ENCODE measurements around the gene CAP2. TPM values are rescaled to one million over a fixed set of nuclear protein-coding genes. Genes with fewer than 3 reads are reported as not detected.
"Not testable (repeated sequence)": the region's sequence is repeated elsewhere in the genome, so short reads cannot be mapped to it uniquely, and the experiment has no call there.

The CAP2 gene
- total RNA-seq, 1 donor from 2014 or later: 15.5 TPM

DNA sequence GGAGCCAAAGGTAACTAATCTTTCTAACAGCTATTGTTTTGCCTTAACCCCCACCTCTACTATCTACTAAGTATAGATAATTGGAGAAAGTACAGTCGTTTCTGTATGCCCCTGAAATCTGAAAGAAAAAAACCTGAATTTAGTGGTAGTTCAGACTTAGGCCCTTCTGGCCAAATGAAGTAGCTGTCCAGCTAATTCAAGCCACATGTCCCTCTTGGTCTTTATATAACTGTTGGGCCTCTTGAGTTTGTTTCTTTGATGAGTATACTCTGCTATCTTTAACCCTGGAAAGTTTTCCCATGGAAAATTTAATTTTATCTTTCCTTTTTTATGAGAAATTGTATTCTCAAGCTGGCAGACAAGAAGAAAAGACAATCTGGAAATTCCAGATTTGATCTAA, 133.7 kb downstream of the CAP2 start:
- Mint-ChIP-seq H3K4me1 (ENCODE audit: low read depth) (no peaks in the 10 kb centered on the region), H3K36me3 (ENCODE audit: insufficient read depth) (peaks cover 8% of the 10 kb centered on the region), H3K27me3 (no peaks in the 10 kb centered on the region), H3K27ac (no peak overlapping the region), H3K9me3 (ENCODE audit: low read depth) (no peaks in the 10 kb centered on the region), H3K4me3 (ENCODE audit: low read depth) (no peak overlapping the region)
- TF ChIP-seq, protein P1, sequence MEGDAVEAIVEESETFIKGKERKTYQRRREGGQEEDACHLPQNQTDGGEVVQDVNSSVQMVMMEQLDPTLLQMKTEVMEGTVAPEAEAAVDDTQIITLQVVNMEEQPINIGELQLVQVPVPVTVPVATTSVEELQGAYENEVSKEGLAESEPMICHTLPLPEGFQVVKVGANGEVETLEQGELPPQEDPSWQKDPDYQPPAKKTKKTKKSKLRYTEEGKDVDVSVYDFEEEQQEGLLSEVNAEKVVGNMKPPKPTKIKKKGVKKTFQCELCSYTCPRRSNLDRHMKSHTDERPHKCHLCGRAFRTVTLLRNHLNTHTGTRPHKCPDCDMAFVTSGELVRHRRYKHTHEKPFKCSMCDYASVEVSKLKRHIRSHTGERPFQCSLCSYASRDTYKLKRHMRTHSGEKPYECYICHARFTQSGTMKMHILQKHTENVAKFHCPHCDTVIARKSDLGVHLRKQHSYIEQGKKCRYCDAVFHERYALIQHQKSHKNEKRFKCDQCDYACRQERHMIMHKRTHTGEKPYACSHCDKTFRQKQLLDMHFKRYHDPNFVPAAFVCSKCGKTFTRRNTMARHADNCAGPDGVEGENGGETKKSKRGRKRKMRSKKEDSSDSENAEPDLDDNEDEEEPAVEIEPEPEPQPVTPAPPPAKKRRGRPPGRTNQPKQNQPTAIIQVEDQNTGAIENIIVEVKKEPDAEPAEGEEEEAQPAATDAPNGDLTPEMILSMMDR (IDR thresholded peaks at IDR 0.05; ENCODE audit: unreplicated experiment): no peak
- no peak for DNase-seq (ENCODE audit: low spot score, unreplicated experiment)

DNA sequence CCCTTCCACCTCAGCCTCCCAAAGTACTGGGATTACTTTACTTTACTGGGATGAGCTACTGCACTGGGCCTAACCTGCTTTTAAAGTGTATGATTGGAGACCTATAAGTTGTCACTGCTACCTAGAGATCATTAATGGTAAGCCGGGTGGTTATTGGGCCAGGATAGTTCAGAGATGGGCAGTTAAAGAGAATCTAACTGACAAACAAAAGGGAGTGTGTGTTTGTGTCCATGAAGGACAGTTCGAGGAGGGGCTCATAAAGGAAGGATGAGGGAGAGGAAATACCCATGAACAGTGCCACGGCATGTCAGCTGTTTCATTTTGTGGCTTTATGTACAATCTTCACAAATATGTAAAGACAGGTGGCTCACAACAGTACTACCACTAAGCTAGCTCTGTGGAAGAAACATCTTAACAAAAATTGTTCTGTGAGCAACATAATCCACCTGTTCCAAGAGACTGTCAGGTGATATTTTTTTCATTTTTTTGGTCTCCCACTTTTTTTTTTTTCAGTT, 137.0 kb downstream of the CAP2 start:
- Mint-ChIP-seq H3K36me3 (ENCODE audit: insufficient read depth) (peaks cover 8% of the 10 kb centered on the region), H3K27ac (no peak overlapping the region), H3K9me3 (ENCODE audit: low read depth) (no peaks in the 10 kb centered on the region), H3K27me3 (no peaks in the 10 kb centered on the region), H3K4me3 (ENCODE audit: low read depth) (no peak overlapping the region), H3K4me1 (ENCODE audit: low read depth) (no peaks in the 10 kb centered on the region)
- TF ChIP-seq, protein P1 (IDR thresholded peaks at IDR 0.05; ENCODE audit: unreplicated experiment): no peak
- DNase-seq (ENCODE audit: low spot score, unreplicated experiment): no peak

GRCh38 chr6:17536586-17536985, 143.2 kb downstream of the CAP2 start:
- Mint-ChIP-seq H3K9me3 (ENCODE audit: low read depth) (no peaks in the 10 kb centered on the region), H3K27ac (no peak overlapping the region), H3K27me3 (no peaks in the 10 kb centered on the region), H3K4me1 (ENCODE audit: low read depth) (no peaks in the 10 kb centered on the region), H3K36me3 (ENCODE audit: insufficient read depth) (peaks cover 8% of the 10 kb centered on the region), H3K4me3 (ENCODE audit: low read depth) (no peak overlapping the region)
- TF ChIP-seq, protein P1 (IDR thresholded peaks at IDR 0.05; ENCODE audit: unreplicated experiment): no peak
- DNase-seq (ENCODE audit: low spot score, unreplicated experiment): no peak

DNA sequence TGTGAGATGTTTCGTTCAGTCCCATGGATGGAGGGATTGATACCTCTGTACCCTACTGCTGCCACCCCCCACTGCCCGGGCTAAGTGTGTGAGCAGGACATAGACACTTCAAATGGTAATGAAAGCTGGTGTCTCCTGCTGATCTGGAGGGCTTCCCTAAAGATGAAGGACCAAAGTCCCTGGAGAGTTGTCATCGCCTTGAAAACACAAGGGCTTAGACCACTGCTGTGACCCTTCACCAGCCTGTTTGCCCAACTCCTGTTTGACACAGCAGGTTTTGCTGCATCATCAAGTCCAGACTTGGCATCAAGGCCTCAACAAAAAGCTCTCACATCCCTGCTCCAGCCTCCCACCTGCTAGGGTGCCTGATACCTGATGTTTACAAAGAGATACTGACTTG, 148.8 kb downstream of the CAP2 start:
- H3K4me3 Mint-ChIP-seq (ENCODE audit: low read depth): no peak overlapping the region
- no peak for DNase-seq (ENCODE audit: low spot score, unreplicated experiment)
- H3K27me3 Mint-ChIP-seq: no peaks in the 10 kb centered on the region
- no peak overlapping the region for H3K27ac Mint-ChIP-seq
- TF ChIP-seq, protein P1 (IDR thresholded peaks at IDR 0.05; ENCODE audit: unreplicated experiment): no peak
- H3K36me3 Mint-ChIP-seq (ENCODE audit: insufficient read depth): peaks cover 25% of the 10 kb centered on the region
- H3K9me3 Mint-ChIP-seq (ENCODE audit: low read depth): no peaks in the 10 kb centered on the region
- H3K4me1 Mint-ChIP-seq (ENCODE audit: low read depth): no peaks in the 10 kb centered on the region

- not testable (repeated sequence) for DNase-seq (ENCODE audit: low spot score, unreplicated experiment); H3K9me3 Mint-ChIP-seq (ENCODE audit: low read depth); H3K4me3 Mint-ChIP-seq (ENCODE audit: low read depth); H3K27ac Mint-ChIP-seq; H3K4me1 Mint-ChIP-seq (ENCODE audit: low read depth); H3K27me3 Mint-ChIP-seq
- peaks cover 27% of the 10 kb centered on the region for H3K36me3 Mint-ChIP-seq (ENCODE audit: insufficient read depth)
Measured at GRCh38 chr6:17545681-17546080, 152.3 kb downstream of the CAP2 start.

DNA sequence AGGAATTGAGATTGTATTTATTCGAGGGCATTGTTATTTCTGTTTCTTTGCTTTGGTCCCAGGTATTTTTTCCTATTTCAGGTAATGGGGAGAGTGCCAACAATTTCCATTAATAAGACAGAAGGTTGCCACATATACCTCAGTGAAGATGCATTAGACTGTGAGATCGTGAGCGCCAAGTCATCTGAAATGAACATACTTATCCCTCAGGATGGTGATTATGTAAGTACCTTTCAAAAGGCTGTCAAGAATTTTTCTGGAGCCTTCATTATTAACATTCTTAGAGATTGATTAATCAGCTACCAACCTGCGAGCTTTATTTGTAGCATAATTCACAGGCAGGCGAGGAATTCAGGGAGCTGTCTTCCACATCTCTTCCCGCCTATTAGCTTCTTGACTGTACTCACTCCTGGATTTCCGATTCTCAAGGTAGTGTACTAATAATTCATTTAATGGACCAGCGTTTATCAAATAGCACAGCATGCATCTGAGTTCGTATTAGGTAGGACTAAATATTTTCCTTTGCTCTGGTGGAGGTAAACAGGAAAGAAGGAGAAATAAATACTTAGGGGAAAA, 158.1 kb downstream of the CAP2 start:
- Mint-ChIP-seq H3K4me3 (ENCODE audit: low read depth) (no peak overlapping the region), H3K27me3 (no peaks in the 10 kb centered on the region), H3K9me3 (ENCODE audit: low read depth) (no peaks in the 10 kb centered on the region), H3K4me1 (ENCODE audit: low read depth) (peaks cover 2% of the 10 kb centered on the region), H3K27ac (no peak overlapping the region), H3K36me3 (ENCODE audit: insufficient read depth) (peaks cover 21% of the 10 kb centered on the region)
- TF ChIP-seq, protein P1 (IDR thresholded peaks at IDR 0.05; ENCODE audit: unreplicated experiment): no peak
- DNase-seq (ENCODE audit: low spot score, unreplicated experiment): no peak
